Tibial nerve (tissue), 4 donors: ENCODE data around the gene LRRC47. TPM values are rescaled to one million over a fixed set of nuclear protein-coding genes. Genes with fewer than 3 reads are reported as not detected.

ENCODE experiments used
- DNase-seq, 2 donors: peaks; one replicate each; pipeline ENCODE4 v3.0.0-alpha.2; 2019; ENCODE audit warnings: low spot score in 2 of 2
- H3K27ac ChIP-seq, 4 donors: fragments of 200-600 bp; sonication (generic) in 3 of 4; one replicate each; pipeline ENCODE4 v1.5.1; 2017 to 2019; ENCODE audit warnings: mild to moderate bottlenecking in 1 of 4
- H3K27me3 ChIP-seq, 2 donors: fragments of 200-600 bp; sonication (generic) in 1 of 2; one replicate each; pipeline versions ENCODE4 v1.5.1 to v1.6.0; 2017 to 2019
- H3K36me3 ChIP-seq, 3 donors: fragments of 200-600 bp; sonication (generic); one replicate each; pipeline ENCODE4 v1.5.1; 2018 to 2019
- H3K4me1 ChIP-seq, 4 donors: fragments of 200-600 bp; sonication (generic) in 3 of 4; one replicate each; pipeline ENCODE4 v1.5.1; 2017 to 2019
- H3K4me3 ChIP-seq, 4 donors: fragments of 200-600 bp; sonication (generic) in 3 of 4; one replicate each; pipeline ENCODE4 v1.5.1; 2017 to 2019; ENCODE audit warnings: mild to moderate bottlenecking in 1 of 4, moderate library complexity in 1 of 4
- H3K9me3 ChIP-seq, 4 donors: fragments of 200-600 bp; sonication (generic) in 3 of 4; one replicate each; pipeline ENCODE4 v1.5.1; 2017 to 2019
- EP300 ChIP-seq, 2 donors: sonication (generic); formaldehyde crosslinking; IDR thresholded peaks; one replicate each; pipeline ENCODE4 v1.6.1; 2017; ENCODE audit warnings: antibody characterized with exemption in 2 of 2, mild to moderate bottlenecking in 1 of 2
- POLR2A ChIP-seq, 2 donors: fragments of 450-650 bp; IDR thresholded peaks; one replicate each; pipeline ENCODE4 v1.6.1; 2017; ENCODE audit warnings: antibody characterized with exemption in 2 of 2, mild to moderate bottlenecking in 2 of 2, moderate library complexity in 2 of 2
- whole genome bisulfite sequencing, 2 donors: methylation state at CpG; one replicate each; pipeline ENCODE4 v1.1.5; 2018; 5-methylcytosine and 5-hydroxymethylcytosine counted together
- total RNA-seq, 4 donors: library from RNA; depleted of rRNA; stranded (reverse); fragments of >200 nt; gene quantifications; one replicate each; pipeline ENCODE4 v1.1.0, GENCODE V29; 2016
- TF ChIP-seq, protein P1 (sequence below), 5 experiments: fragments of 200-600 bp in 3 of 5; fragments of 450-650 bp in 2 of 5; sonication (generic) in 3 of 5; IDR thresholded peaks; one replicate each; pipeline ENCODE4 v1.5.1; 2016 to 2019; ENCODE audit warnings: antibody characterized with exemption in 5 of 5, mild to moderate bottlenecking in 3 of 5, moderate library complexity in 2 of 5

LRRC47 gene
- total RNA-seq, 4 donors from 2014 or later = 40.8 to 46.3 (median 42.6) TPM

DNA sequence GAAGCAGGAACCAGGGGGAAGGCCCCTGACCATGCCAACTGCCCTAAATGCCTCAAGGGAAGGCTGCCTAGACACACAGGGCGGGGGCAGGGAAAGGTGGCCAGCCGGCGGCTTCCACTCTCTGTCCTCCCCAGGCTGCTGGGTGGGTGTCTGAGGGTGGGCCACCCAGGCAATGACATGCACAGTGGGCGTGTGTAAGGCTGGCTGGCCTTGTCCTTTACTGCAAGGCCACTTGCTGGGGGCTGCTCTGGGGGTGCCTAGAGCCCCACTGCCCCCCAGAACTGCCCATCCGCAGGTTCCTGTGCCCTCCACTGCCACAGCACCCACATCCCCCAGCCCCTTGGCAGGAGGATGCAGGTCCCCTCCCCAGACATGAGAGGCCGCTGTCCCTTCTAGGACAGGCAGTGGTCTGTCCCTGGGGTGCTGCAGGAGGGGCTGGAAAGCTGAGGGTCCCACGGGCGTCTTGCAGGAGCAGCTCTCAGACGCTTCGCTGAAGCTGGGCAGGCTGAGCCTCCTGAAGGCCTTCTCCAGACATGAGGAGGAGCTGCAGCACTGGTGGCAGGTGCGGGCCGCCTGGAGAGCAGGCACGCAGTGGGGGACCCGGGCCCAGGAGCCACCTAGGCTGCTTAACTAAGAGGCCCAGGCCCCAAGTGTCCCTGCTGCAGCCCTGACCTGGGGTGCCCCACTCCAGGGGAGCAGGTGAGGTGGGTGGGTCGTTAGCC is 34.0 kb downstream of the LRRC47 start:
- peaks cover 0 to 21% (median 0%) of the 10 kb centered on the region in 4 donors for H3K9me3 ChIP-seq
- WGBS, 2 donors = 73 to 82% methylated on average over 5 to 11 of the region's 15 CpGs
- no peak overlapping the region for H3K4me3 ChIP-seq
- peaks cover 0 to 34% of the 10 kb centered on the region in 2 donors for H3K27me3 ChIP-seq
- no peak for TF ChIP-seq POLR2A (IDR thresholded peaks at IDR 0.05)
- TF ChIP-seq, protein P1, sequence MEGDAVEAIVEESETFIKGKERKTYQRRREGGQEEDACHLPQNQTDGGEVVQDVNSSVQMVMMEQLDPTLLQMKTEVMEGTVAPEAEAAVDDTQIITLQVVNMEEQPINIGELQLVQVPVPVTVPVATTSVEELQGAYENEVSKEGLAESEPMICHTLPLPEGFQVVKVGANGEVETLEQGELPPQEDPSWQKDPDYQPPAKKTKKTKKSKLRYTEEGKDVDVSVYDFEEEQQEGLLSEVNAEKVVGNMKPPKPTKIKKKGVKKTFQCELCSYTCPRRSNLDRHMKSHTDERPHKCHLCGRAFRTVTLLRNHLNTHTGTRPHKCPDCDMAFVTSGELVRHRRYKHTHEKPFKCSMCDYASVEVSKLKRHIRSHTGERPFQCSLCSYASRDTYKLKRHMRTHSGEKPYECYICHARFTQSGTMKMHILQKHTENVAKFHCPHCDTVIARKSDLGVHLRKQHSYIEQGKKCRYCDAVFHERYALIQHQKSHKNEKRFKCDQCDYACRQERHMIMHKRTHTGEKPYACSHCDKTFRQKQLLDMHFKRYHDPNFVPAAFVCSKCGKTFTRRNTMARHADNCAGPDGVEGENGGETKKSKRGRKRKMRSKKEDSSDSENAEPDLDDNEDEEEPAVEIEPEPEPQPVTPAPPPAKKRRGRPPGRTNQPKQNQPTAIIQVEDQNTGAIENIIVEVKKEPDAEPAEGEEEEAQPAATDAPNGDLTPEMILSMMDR (IDR thresholded peaks at IDR 0.05) = no peak
- TF ChIP-seq EP300 (IDR thresholded peaks at IDR 0.05) = no peak
- no peak overlapping the region for H3K27ac ChIP-seq
- H3K4me1 ChIP-seq = no peaks in the 10 kb centered on the region
- no peaks in the 10 kb centered on the region for H3K36me3 ChIP-seq
- no peak for DNase-seq

DNA sequence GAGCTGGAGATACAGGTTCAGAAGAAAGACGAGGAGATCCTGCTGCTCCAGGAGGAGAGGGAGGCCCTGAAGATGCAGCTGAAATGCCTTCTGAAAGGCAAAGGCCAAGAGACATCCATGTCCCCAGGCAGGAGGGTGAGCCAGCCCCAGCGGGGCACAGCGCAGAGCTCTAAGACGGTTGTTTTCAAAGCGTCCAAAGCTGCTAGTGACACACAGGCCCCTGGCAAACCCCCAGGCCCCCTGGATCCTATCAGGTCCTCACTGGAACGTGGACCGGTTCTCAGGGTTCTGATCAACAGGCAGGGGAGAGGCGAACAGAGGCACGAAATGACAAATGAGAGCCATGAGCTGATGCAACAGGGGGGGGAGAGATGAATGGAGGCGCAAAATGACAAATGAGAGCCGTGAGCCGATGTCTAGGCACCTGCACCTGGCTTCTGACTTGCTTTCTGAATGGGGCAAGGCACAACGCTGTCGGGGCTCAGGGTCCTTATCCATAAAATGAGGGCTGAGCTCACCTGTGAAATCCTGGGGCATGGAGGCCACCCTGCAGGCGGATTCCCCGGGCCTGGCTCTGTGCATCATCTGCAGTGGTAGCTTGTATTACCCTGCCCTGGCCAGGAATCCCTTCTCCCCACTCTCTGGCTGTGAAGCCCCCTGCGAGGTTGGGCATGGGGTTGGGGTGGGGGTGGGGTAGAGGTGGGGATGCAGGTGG is 34.8 kb downstream of the LRRC47 start:
- Histone ChIP-seq H3K9me3 (peaks cover 0 to 21% (median 0%) of the 10 kb centered on the region in 4 donors), H3K4me3 (no peak overlapping the region), H3K36me3 (no peaks in the 10 kb centered on the region), H3K27me3 (peaks cover 0 to 37% of the 10 kb centered on the region in 2 donors), H3K27ac (no peak overlapping the region), H3K4me1 (no peaks in the 10 kb centered on the region)
- 84 to 86% methylated on average over 16 to 17 of the region's 17 CpGs for whole genome bisulfite sequencing, 2 donors
- DNase-seq = no peak
- TF ChIP-seq EP300 (IDR thresholded peaks at IDR 0.05) = no peak
- no peak for TF ChIP-seq POLR2A (IDR thresholded peaks at IDR 0.05)
- TF ChIP-seq, protein P1 (IDR thresholded peaks at IDR 0.05) = no peak

DNA sequence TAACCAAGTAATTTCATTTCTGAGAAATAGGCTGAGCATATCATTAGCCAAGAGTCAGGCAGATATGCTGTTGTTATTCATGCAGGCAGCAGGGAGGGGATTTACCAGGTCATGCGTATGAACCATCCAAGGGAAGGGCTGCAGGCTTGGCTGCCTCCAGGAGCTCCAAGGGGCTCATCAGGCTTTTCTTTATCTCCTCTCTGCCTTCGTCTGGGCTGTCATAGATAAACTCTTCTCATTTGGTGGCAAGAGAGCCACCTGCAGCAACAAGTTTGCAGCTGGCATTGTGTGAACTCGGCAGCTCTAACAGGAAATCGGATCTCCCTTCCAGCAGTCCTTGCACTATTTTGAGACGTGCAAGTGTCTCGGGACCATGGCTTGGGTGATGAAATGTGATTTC is 36.5 kb downstream of the LRRC47 start:
- no peaks in the 10 kb centered on the region for H3K4me1 ChIP-seq
- no peak for TF ChIP-seq POLR2A (IDR thresholded peaks at IDR 0.05)
- TF ChIP-seq, protein P1 (IDR thresholded peaks at IDR 0.05) = no peak
- no peak for TF ChIP-seq EP300 (IDR thresholded peaks at IDR 0.05)
- H3K27me3 ChIP-seq = peaks cover 0 to 53% of the 10 kb centered on the region in 2 donors
- no peak overlapping the region for H3K27ac ChIP-seq
- WGBS, 2 donors = 66 to 68% methylated on average over 6 of the region's 6 CpGs
- peaks cover 0 to 21% (median 0%) of the 10 kb centered on the region in 4 donors for H3K9me3 ChIP-seq
- no peaks in the 10 kb centered on the region for H3K36me3 ChIP-seq
- DNase-seq = no peak
- no peak overlapping the region for H3K4me3 ChIP-seq

DNA sequence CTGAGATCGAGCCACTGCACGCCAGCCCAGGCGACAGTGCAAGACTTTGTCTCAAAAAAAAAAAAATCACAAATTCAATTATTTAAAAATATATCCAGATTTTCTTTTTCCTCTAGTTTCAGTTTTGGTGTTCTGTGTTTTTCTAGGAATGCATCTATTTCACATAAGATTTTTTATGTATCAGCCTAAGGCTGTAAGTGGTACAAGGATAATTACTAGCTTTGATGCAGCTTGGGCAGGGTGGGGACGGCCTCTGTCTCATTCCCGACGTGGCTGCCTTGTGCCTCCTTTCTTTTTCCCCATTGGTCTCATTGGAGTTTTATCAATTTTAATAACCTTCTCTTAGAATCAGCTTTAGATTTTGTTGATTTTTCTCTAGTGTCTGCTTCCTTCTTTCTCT is 37.1 kb downstream of the LRRC47 start:
- H3K4me1 ChIP-seq = no peaks in the 10 kb centered on the region
- H3K27me3 ChIP-seq = peaks cover 0 to 60% of the 10 kb centered on the region in 2 donors
- WGBS, 2 donors = 77 to 82% methylated on average over 6 of the region's 6 CpGs
- no peak overlapping the region for H3K4me3 ChIP-seq
- DNase-seq = no peak
- H3K27ac ChIP-seq = no peak overlapping the region
- H3K36me3 ChIP-seq = no peaks in the 10 kb centered on the region
- peaks cover 0 to 21% (median 0%) of the 10 kb centered on the region in 4 donors for H3K9me3 ChIP-seq
- TF ChIP-seq, protein P1 (IDR thresholded peaks at IDR 0.05) = no peak
- no peak for TF ChIP-seq EP300 (IDR thresholded peaks at IDR 0.05)
- no peak for TF ChIP-seq POLR2A (IDR thresholded peaks at IDR 0.05)

DNA sequence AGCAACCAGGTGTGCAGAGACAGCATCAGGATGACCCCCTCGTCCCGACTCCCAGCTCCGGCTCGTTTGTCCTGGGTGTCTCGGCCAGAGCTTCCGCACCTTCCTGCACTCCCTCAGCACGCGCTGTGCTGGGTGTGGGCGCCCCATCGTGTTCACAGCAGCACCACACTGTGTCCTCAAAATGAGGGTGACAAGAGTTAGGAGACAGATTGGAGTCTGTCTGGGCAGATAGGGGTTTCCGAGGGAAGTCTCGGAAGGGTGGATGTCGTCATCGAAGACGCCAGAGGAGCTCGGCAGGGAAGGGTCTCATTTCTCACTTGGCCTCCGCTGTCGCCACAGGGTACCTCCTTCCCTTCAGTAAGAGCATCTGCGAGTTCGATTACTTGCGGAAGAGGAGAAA is 39.9 kb downstream of the LRRC47 start:
- no peak for TF ChIP-seq EP300 (IDR thresholded peaks at IDR 0.05)
- TF ChIP-seq POLR2A (IDR thresholded peaks at IDR 0.05) = no peak
- TF ChIP-seq, protein P1 (IDR thresholded peaks at IDR 0.05) = no peak

More for the DNA sequence above, 39.9 kb downstream of the LRRC47 start:
- peaks cover 0 to 57% of the 10 kb centered on the region in 2 donors for H3K27me3 ChIP-seq
- no peak for DNase-seq
- H3K4me3 ChIP-seq = no peak overlapping the region
- no peaks in the 10 kb centered on the region for H3K4me1 ChIP-seq
- no peaks in the 10 kb centered on the region for H3K36me3 ChIP-seq
- H3K27ac ChIP-seq = no peak overlapping the region
- WGBS, 2 donors = 81 to 83% methylated on average over 21 of the region's 21 CpGs
- peaks cover 0 to 16% (median 0%) of the 10 kb centered on the region in 4 donors for H3K9me3 ChIP-seq
